ENCODE results near the gene MCMBP. TPM values are rescaled to one million over a fixed set of nuclear protein-coding genes. Genes with fewer than 3 reads are reported as not detected.

MCMBP gene
- total RNA-seq, 1 experiment from 2014 or later = 148 TPM

DNA sequence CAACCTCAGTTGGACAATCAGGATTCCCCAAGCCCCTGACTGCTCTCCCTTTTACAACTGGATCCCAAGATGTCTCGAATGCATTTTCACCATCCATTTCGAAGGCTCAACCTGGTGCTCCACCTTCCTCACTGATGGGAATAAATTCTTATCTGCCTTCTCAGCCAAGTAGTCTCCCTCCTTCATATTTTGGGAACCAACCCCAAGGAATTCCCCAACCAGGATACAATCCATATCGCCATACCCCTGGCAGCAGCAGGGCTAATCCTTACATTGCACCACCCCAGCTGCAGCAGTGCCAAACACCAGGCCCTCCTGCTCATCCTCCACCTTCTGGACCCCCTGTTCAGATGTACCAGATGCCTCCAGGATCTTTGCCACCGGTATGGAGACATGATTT lies 25.9 kb upstream of the MCMBP start:
- RAD21 ChIA-PET (ENCODE audit: low non-redundant PET in 1 of 2, low total read pairs in 2 of 2, uncharacterized antibody in 2 of 2, unreplicated experiment in 2 of 2) = no interaction called here
- no peak for DNase-seq (ENCODE audit: low read depth, low spot score)
- POLR2A ChIA-PET = no interaction called here
- CTCF ChIA-PET = no interaction called here
- no peak overlapping the region for H3K4me3 ChIP-seq (replicated peaks in 1 of 2; ENCODE audit: low read depth in 1 of 2, low read length in 2 of 2)
- H3K27me3 ChIP-seq (ENCODE audit: insufficient read depth, low read length) = no peaks in the 10 kb centered on the region
- no peaks in the 10 kb centered on the region for H3K9me3 ChIP-seq (ENCODE audit: control insufficient read depth in 1 of 2, insufficient read depth in 1 of 2, low read depth in 1 of 2, low read length in 2 of 2)
- peaks cover 0 to 8% of the 10 kb centered on the region in 2 experiments; a peak in 3 of 4 replicates for H3K4me1 ChIP-seq (ENCODE audit: control insufficient read depth in 1 of 2, insufficient read depth in 2 of 2, low read length in 2 of 2)
- peaks cover 98% of the 10 kb centered on the region for H3K79me2 ChIP-seq (ENCODE audit: insufficient read depth, low read length)
- no peak for ATAC-seq
- peaks cover 40 to 48% of the 10 kb centered on the region in 2 experiments for H3K36me3 ChIP-seq (ENCODE audit: control insufficient read depth in 1 of 2, insufficient read depth in 2 of 2, low read length in 2 of 2)
- H3K27ac ChIP-seq (ENCODE audit: low read depth, low read length) = no peak overlapping the region
- H3K9me2 ChIP-seq (ENCODE audit: insufficient read depth) = no peaks in the 10 kb centered on the region
- H3K9ac ChIP-seq (ENCODE audit: low read length) = no peak overlapping the region
- BruUV-seq (replicated peaks) = no TSS peak
- H2AFZ ChIP-seq (ENCODE audit: low read depth, low read length, poor library complexity, severe bottlenecking) = no peak overlapping the region
- H4K20me1 ChIP-seq (ENCODE audit: insufficient read depth) = peaks cover 27% of the 10 kb centered on the region; the same call in 1 of the 2 replicates
- TF ChIP-seq FOSL1 (IDR thresholded peaks at IDR 0.05; ENCODE audit: low read depth) (no peak), EZH2phosphoT487 (IDR thresholded peaks at IDR 0.05; ENCODE audit: borderline replicate concordance) (no peak), POLR2AphosphoS5 (IDR thresholded peaks at IDR 0.05; ENCODE audit: low read depth, low read length) (no peak), TCF7L2 (IDR thresholded peaks at IDR 0.05; ENCODE audit: borderline replicate concordance, extremely low read depth, insufficient read depth, insufficient read length) (no peak)
- TF ChIP-seq, protein P1, sequence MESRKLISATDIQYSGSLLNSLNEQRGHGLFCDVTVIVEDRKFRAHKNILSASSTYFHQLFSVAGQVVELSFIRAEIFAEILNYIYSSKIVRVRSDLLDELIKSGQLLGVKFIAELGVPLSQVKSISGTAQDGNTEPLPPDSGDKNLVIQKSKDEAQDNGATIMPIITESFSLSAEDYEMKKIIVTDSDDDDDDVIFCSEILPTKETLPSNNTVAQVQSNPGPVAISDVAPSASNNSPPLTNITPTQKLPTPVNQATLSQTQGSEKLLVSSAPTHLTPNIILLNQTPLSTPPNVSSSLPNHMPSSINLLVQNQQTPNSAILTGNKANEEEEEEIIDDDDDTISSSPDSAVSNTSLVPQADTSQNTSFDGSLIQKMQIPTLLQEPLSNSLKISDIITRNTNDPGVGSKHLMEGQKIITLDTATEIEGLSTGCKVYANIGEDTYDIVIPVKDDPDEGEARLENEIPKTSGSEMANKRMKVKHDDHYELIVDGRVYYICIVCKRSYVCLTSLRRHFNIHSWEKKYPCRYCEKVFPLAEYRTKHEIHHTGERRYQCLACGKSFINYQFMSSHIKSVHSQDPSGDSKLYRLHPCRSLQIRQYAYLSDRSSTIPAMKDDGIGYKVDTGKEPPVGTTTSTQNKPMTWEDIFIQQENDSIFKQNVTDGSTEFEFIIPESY (IDR thresholded peaks at IDR 0.05; ENCODE audit: extremely low read depth, insufficient replicate concordance, low read length) = no peak
- intact Hi-C loops (cut with micrococcal nuclease) = no loop called here
- no peak overlapping the region for H3K4me2 ChIP-seq (ENCODE audit: low read length)
